H9 (cell line): ENCODE data around the gene TMEM39B. TPM values are rescaled to one million over a fixed set of nuclear protein-coding genes. Genes with fewer than 3 reads are reported as not detected.
"Not testable (repeated sequence)": the region's sequence is repeated elsewhere in the genome, so short reads cannot be mapped to it uniquely, and the experiment has no call there.

Experiments
- DNase-seq: peaks from one replicate; pipeline ENCODE4 v3.0.0-alpha.2; 2017
- H2AFZ ChIP-seq: one replicate; pipeline ENCODE4 v1.6.1; 2013; ENCODE audit warnings: mild to moderate bottlenecking, low read length, control low read depth, moderate library complexity
- H2AK5ac ChIP-seq: 2 replicates; pipeline ENCODE4 v1.6.1; 2013; ENCODE audit warnings: low read length, control low read depth, mixed read lengths; ENCODE audit not compliant: insufficient read length
- H2BK120ac ChIP-seq: one replicate; pipeline ENCODE4 v1.6.1; 2013; ENCODE audit warnings: low read depth, mild to moderate bottlenecking, low read length, control low read depth, inconsistent platforms; ENCODE audit not compliant: poor library complexity, severe bottlenecking
- H2BK12ac ChIP-seq: 2 replicates; pipeline ENCODE4 v1.6.1; 2013; ENCODE audit warnings: low read length, control low read depth, mixed read lengths, low read depth; ENCODE audit not compliant: insufficient read length
- H2BK15ac ChIP-seq: 2 replicates; pipeline ENCODE4 v1.6.1; 2013; ENCODE audit warnings: low read depth, low read length, control low read depth
- H2BK20ac ChIP-seq: one replicate; pipeline ENCODE4 v1.6.1; 2013; ENCODE audit warnings: low read depth, mild to moderate bottlenecking, low read length, control low read depth, inconsistent platforms; ENCODE audit not compliant: poor library complexity, severe bottlenecking
- H2BK5ac ChIP-seq: 2 replicates; pipeline ENCODE4 v1.6.1; 2013; ENCODE audit warnings: low read length, control low read depth, mixed read lengths; ENCODE audit not compliant: insufficient read length
- H3K14ac ChIP-seq: 2 replicates; pipeline ENCODE4 v1.6.1; 2013; ENCODE audit warnings: low read length, control low read depth; ENCODE audit not compliant: insufficient read depth
- H3K18ac ChIP-seq: 2 replicates; pipeline ENCODE4 v1.6.1; 2013; ENCODE audit warnings: low read depth, mild to moderate bottlenecking, mixed read lengths, low read length, control low read depth; ENCODE audit not compliant: insufficient read length
- H3K23ac ChIP-seq: 2 replicates; pipeline ENCODE4 v1.6.1; 2013; ENCODE audit warnings: low read length, control low read depth, mixed read lengths, low read depth; ENCODE audit not compliant: insufficient read length
- H3K23me2 ChIP-seq: 2 replicates; pipeline ENCODE4 v1.6.1; 2013; ENCODE audit warnings: low read depth, mild to moderate bottlenecking, mixed read lengths, low read length, control low read depth; ENCODE audit not compliant: insufficient read length, poor library complexity, severe bottlenecking
- H3K27ac ChIP-seq: 2 replicates; pipeline ENCODE4 v1.5.1; 2013; ENCODE audit warnings: low read length, control low read depth, mixed read lengths, low read depth; ENCODE audit not compliant: insufficient read length
- H3K27me3 ChIP-seq: 2 replicates; pipeline ENCODE4 v1.6.1; 2013; ENCODE audit warnings: low read length, control low read depth, inconsistent platforms; ENCODE audit not compliant: insufficient read depth
- H3K4ac ChIP-seq: 2 replicates; pipeline ENCODE4 v1.6.1; 2013; ENCODE audit warnings: low read depth, mild to moderate bottlenecking, control low read depth, inconsistent platforms, low read length, moderate library complexity
- H3K4me1 ChIP-seq: 2 replicates; pipeline ENCODE4 v1.6.1; 2013; ENCODE audit warnings: low read length, control low read depth, inconsistent platforms; ENCODE audit not compliant: insufficient read depth
- H3K4me2 ChIP-seq: 2 replicates; pipeline ENCODE4 v1.6.1; 2013; ENCODE audit warnings: low read length, control low read depth, mixed read lengths; ENCODE audit not compliant: insufficient read length, insufficient read depth
- H3K56ac ChIP-seq: 2 replicates; pipeline ENCODE4 v1.6.1; 2013; ENCODE audit warnings: low read depth, mild to moderate bottlenecking, mixed read lengths, low read length, control low read depth; ENCODE audit not compliant: insufficient read length
- H3K79me1 ChIP-seq: 2 replicates; pipeline ENCODE4 v1.6.1; 2013; ENCODE audit warnings: low read depth, mild to moderate bottlenecking, moderate library complexity, low read length, control low read depth, inconsistent platforms; ENCODE audit not compliant: insufficient read depth, poor library complexity, severe bottlenecking
- H3K79me2 ChIP-seq: 2 replicates; pipeline ENCODE4 v1.6.1; 2013; ENCODE audit warnings: low read length, control low read depth, inconsistent platforms; ENCODE audit not compliant: insufficient read depth
- H3K9ac ChIP-seq: 2 replicates; pipeline ENCODE4 v1.6.1; 2013; ENCODE audit warnings: low read length, control low read depth, mixed read lengths; ENCODE audit not compliant: insufficient read length; ENCODE audit errors: extremely low read depth
- H3K9me3 ChIP-seq: one replicate; pipeline ENCODE4 v1.6.1; 2013; ENCODE audit warnings: low read depth, low read length, inconsistent platforms; ENCODE audit not compliant: control insufficient read depth
- H3T11ph ChIP-seq: one replicate; pipeline ENCODE4 v1.6.1; 2013; ENCODE audit warnings: mild to moderate bottlenecking, low read length, control low read depth, inconsistent platforms
- H4K20me1 ChIP-seq: one replicate; pipeline ENCODE4 v1.6.1; 2013; ENCODE audit not compliant: control insufficient read depth, insufficient read length, insufficient read depth
- H4K5ac ChIP-seq: 2 replicates; pipeline ENCODE4 v1.6.1; 2013; ENCODE audit warnings: low read depth, mild to moderate bottlenecking, mixed read lengths, low read length, control low read depth; ENCODE audit not compliant: insufficient read length
- H4K8ac ChIP-seq: replicated peaks from 2 replicates; pipeline ENCODE4 v1.6.1; 2013; ENCODE audit warnings: low read length, control low read depth, mixed read lengths, low read depth; ENCODE audit not compliant: insufficient read length
- H4K91ac ChIP-seq: 2 replicates; pipeline ENCODE4 v1.6.1; 2013; ENCODE audit warnings: low read depth, mild to moderate bottlenecking, moderate library complexity, mixed read lengths, low read length, control low read depth; ENCODE audit not compliant: insufficient read length
- H3K27ac Mint-ChIP-seq, 3 experiments: 2 replicates in 2 of 3; 3 replicates in 1 of 3; pipeline ENCODE4 v1.8.0; 2020 to 2021; ENCODE audit warnings: mixed read lengths in 3 of 3, mild to moderate bottlenecking in 1 of 3, moderate library complexity in 1 of 3
- H3K27me3 Mint-ChIP-seq: 2 replicates; pipeline ENCODE4 v1.8.0; 2021; ENCODE audit warnings: low read depth, mild to moderate bottlenecking, moderate library complexity, mixed read lengths
- H3K36me3 Mint-ChIP-seq, 3 experiments: 2 replicates in 2 of 3; 3 replicates in 1 of 3; pipeline ENCODE4 v1.8.0; 2020 to 2021; ENCODE audit warnings: low read depth in 3 of 3, mixed read lengths in 3 of 3; ENCODE audit not compliant: insufficient read depth in 1 of 3
- H3K4me1 Mint-ChIP-seq, 2 experiments: 2 replicates each; pipeline ENCODE4 v1.8.0; 2020; ENCODE audit warnings: mixed read lengths in 2 of 2
- H3K4me3 Mint-ChIP-seq, 2 experiments: 2 replicates in 1 of 2; 3 replicates in 1 of 2; pipeline ENCODE4 v1.8.0; 2020 to 2021; ENCODE audit warnings: mild to moderate bottlenecking in 2 of 2, mixed read lengths in 2 of 2, moderate library complexity in 1 of 2
- H3K9me3 Mint-ChIP-seq, 2 experiments: 2 replicates in 1 of 2; 3 replicates in 1 of 2; pipeline ENCODE4 v1.8.0; 2020; ENCODE audit warnings: mild to moderate bottlenecking in 2 of 2, mixed read lengths in 2 of 2, moderate library complexity in 1 of 2
- WGBS: extraction: QIAGEN DNeasy Blood & Tissue Kit; methylation state at CpG from one replicate; pipeline ENCODE4 v1.1.7; 2013; ENCODE audit warnings: missing lambda C conversion rate, low lambda C conversion rate, mixed read lengths; ENCODE audit not compliant: insufficient read length; ENCODE audit errors: extremely low coverage; 5-methylcytosine and 5-hydroxymethylcytosine counted together
- total RNA-seq: library from RNA; stranded (reverse); gene quantifications from 2 replicates; pipeline ENCODE4 v1.2.1, GENCODE V29; 2021
- TF ChIP-seq, protein P1 (sequence below): fragments of 200-600 bp; sonication (generic); conservative IDR thresholded peaks from 3 replicates; pipeline ENCODE4 v1.8.0; 2021; ENCODE audit warnings: antibody characterized with exemption, mild to moderate bottlenecking

TMEM39B gene
- total RNA-seq, 1 experiment from 2014 or later = 27.4 TPM

DNA sequence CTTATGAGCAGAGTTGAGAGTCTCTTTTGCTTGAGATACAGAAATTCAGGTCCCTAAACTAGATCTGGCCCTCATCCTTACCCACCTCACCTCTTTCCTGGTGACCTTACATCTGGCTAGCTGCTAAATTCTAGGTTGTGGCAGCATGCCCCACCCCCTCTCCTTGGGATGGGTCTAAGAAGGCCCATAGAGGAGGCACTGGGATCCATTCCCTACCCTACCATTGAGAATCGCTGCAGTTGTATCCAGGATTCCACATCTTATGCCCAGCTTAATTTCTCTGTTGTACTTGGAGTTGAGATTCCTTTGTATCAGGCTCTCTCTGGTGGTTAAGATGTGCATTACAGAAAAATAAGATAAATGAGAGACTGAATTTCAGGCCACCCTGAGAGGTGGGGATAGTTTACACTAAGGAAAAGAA is 9.5 kb upstream of the TMEM39B start:
- Histone ChIP-seq H3K18ac (no peak overlapping the region), H2BK20ac (no peak overlapping the region), H3K9me3 (no peaks in the 10 kb centered on the region), H2BK120ac (no peak overlapping the region), H3K23me2 (no peaks in the 10 kb centered on the region), H3K14ac (no peak overlapping the region), H2BK15ac (no peak overlapping the region), H2BK12ac (no peak overlapping the region), H3K27me3 (no peaks in the 10 kb centered on the region), H2BK5ac (no peak overlapping the region), H2AK5ac (no peak overlapping the region), H3K4me2 (no peak overlapping the region), H3K79me1 (no peaks in the 10 kb centered on the region), H4K8ac (no peak overlapping the region), H4K5ac (no peak overlapping the region), H3K27ac (no peak overlapping the region), H3K4me1 (no peaks in the 10 kb centered on the region), H3T11ph (no peak overlapping the region), H3K56ac (no peak overlapping the region), H4K20me1 (no peaks in the 10 kb centered on the region), H2AFZ (no peak overlapping the region), H4K91ac (no peak overlapping the region), H3K4ac (no peak overlapping the region), H3K9ac (no peak overlapping the region), H3K23ac (no peak overlapping the region), H3K79me2 (no peaks in the 10 kb centered on the region)
- H3K27ac Mint-ChIP-seq = peak overlapping the region; percentile 79 to 95 (median 93); a peak in 4 of 7 replicates
- WGBS = no CpG with 5 or more reads among the region's 1 CpG
- peak overlapping the region in 1 of 2 experiments; percentile 31; a peak in 1 of 5 replicates for H3K4me3 Mint-ChIP-seq
- peaks cover 5% of the 10 kb centered on the region for H3K27me3 Mint-ChIP-seq
- no peak for DNase-seq
- peaks cover 43 to 57% of the 10 kb centered on the region in 2 experiments for H3K4me1 Mint-ChIP-seq
- peaks cover 24 to 43% (median 37%) of the 10 kb centered on the region in 3 experiments for H3K36me3 Mint-ChIP-seq
- TF ChIP-seq, protein P1, sequence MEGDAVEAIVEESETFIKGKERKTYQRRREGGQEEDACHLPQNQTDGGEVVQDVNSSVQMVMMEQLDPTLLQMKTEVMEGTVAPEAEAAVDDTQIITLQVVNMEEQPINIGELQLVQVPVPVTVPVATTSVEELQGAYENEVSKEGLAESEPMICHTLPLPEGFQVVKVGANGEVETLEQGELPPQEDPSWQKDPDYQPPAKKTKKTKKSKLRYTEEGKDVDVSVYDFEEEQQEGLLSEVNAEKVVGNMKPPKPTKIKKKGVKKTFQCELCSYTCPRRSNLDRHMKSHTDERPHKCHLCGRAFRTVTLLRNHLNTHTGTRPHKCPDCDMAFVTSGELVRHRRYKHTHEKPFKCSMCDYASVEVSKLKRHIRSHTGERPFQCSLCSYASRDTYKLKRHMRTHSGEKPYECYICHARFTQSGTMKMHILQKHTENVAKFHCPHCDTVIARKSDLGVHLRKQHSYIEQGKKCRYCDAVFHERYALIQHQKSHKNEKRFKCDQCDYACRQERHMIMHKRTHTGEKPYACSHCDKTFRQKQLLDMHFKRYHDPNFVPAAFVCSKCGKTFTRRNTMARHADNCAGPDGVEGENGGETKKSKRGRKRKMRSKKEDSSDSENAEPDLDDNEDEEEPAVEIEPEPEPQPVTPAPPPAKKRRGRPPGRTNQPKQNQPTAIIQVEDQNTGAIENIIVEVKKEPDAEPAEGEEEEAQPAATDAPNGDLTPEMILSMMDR = peak; percentile 60
- no peaks in the 10 kb centered on the region for H3K9me3 Mint-ChIP-seq

DNA sequence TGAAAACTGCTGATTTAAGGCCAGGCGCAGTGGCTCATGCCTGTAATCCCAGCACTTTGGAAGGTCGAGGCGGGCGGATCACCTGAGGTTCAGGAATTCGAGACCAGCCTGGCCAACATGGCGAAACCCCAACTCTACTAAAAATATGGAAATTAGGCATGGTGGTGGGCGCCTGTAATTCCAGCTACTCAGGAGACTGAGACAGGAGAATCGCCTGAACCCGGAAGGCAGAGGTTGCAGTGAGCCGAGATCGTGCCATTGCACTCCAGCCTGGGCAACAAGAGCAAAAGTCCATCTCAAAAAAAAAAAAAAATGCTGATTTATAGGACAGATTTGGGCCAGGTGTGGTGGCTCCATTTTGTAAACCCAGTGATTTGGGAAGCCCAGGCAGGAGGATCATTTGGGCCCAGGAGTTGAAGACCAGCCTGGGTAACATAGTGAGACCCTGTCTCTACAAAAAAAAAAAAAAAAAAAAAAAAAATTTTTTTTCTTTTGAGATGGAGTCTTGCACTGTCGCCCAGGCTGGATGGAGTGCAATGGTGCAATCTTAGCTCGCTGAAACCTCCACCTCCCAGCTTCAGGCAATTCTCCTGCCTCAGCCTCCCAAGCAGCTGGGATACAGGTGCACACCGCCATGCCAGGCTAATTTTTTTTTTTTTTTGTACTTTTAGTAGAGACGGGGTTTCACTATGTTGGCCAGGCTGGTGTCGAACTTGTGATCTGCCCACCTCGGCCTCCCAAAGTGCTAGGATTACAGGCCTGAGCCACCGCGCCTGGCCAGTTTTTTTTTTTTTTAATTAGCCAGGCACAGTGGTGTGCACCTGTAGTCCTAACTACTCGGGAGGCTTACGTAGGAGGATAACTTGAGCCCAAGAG is 6.9 kb upstream of the TMEM39B start:
- H2BK12ac ChIP-seq, H2BK120ac ChIP-seq, H3K56ac ChIP-seq, H2AFZ ChIP-seq, H2AK5ac ChIP-seq, H2BK20ac ChIP-seq, H3K18ac ChIP-seq, H3K27ac ChIP-seq, DNase-seq, H4K8ac ChIP-seq, H3K9me3 ChIP-seq, H3T11ph ChIP-seq, H3K9ac ChIP-seq, H2BK5ac ChIP-seq, H4K5ac ChIP-seq, H3K79me2 ChIP-seq, H4K20me1 ChIP-seq, H3K23me2 ChIP-seq, H3K79me1 ChIP-seq, H2BK15ac ChIP-seq, H4K91ac ChIP-seq, H3K27me3 ChIP-seq, H3K23ac ChIP-seq, H3K14ac ChIP-seq, H3K4me1 ChIP-seq, H3K4me2 ChIP-seq, H3K9me3 Mint-ChIP-seq, H3K4me3 Mint-ChIP-seq, H3K4ac ChIP-seq: not testable (repeated sequence)
- peaks cover 13% of the 10 kb centered on the region for H3K27me3 Mint-ChIP-seq
- 0 out of 7 replicates have a peak overlapping the region, but pooled peaks of 1 of the 3 experiments have one; percentile 16 for H3K27ac Mint-ChIP-seq
- H3K36me3 Mint-ChIP-seq = peaks cover 9 to 19% (median 12%) of the 10 kb centered on the region in 3 experiments
- no CpG with 5 or more reads among the region's 21 CpGs for WGBS
- peaks cover 34 to 47% of the 10 kb centered on the region in 2 experiments for H3K4me1 Mint-ChIP-seq
